Osteocyte (in vitro differentiated cells): ENCODE results near the gene PKN2. TPM values are rescaled to one million over a fixed set of nuclear protein-coding genes. Genes with fewer than 3 reads are reported as not detected.

ENCODE experiments used
- DNase-seq: peaks from one replicate; pipeline ENCODE4 v3.0.0; 2021; ENCODE audit warnings: mixed read lengths; ENCODE audit not compliant: unreplicated experiment; ENCODE audit errors: extremely low spot score
- H3K27ac Mint-ChIP-seq: one replicate; pipeline ENCODE4 v1.8.0; 2021; ENCODE audit warnings: mild to moderate bottlenecking, mixed read lengths; ENCODE audit not compliant: unreplicated experiment
- H3K27me3 Mint-ChIP-seq: one replicate; pipeline ENCODE4 v1.8.0; 2021; ENCODE audit warnings: mixed read lengths; ENCODE audit not compliant: unreplicated experiment
- H3K36me3 Mint-ChIP-seq: one replicate; pipeline ENCODE4 v1.8.0; 2021; ENCODE audit warnings: mixed read lengths; ENCODE audit not compliant: unreplicated experiment
- H3K4me1 Mint-ChIP-seq: one replicate; pipeline ENCODE4 v1.8.0; 2021; ENCODE audit warnings: mixed read lengths; ENCODE audit not compliant: unreplicated experiment
- H3K4me3 Mint-ChIP-seq: one replicate; pipeline ENCODE4 v1.8.0; 2021; ENCODE audit warnings: mild to moderate bottlenecking, moderate library complexity, mixed read lengths; ENCODE audit not compliant: unreplicated experiment
- H3K9me3 Mint-ChIP-seq: one replicate; pipeline ENCODE4 v1.8.0; 2021; ENCODE audit warnings: mixed read lengths; ENCODE audit not compliant: unreplicated experiment
- CTCF ChIP-seq: fragments of 200-600 bp; sonication (generic); IDR thresholded peaks from 2 replicates; pipeline ENCODE4 v1.5.0; 2021; ENCODE audit warnings: antibody characterized with exemption, mild to moderate bottlenecking, moderate library complexity
- total RNA-seq: library from RNA; stranded (reverse); gene quantifications from 2 replicates; pipeline ENCODE4 v1.2.1, GENCODE V29; 2021

Gene PKN2
- total RNA-seq, 1 donor from 2014 or later, result 46.8 TPM

GRCh38 chr1:88685259-88685620 is 1.2 kb downstream of the PKN2 start:
- TF ChIP-seq CTCF, result no peak
- no peak for DNase-seq
- H3K9me3 Mint-ChIP-seq, result no peaks in the 10 kb centered on the region
- H3K27me3 Mint-ChIP-seq, result no peaks in the 10 kb centered on the region
- H3K4me3 Mint-ChIP-seq, result peak overlapping the region; percentile 99
- peak overlapping the region; percentile 99 for H3K27ac Mint-ChIP-seq
- peaks cover 34% of the 10 kb centered on the region for H3K4me1 Mint-ChIP-seq
- no peaks in the 10 kb centered on the region for H3K36me3 Mint-ChIP-seq

GRCh38 chr1:88691540-88691939 is 7.5 kb downstream of the PKN2 start:
- no peak overlapping the region for H3K27ac Mint-ChIP-seq
- no peak for TF ChIP-seq CTCF
- no peak for DNase-seq
- H3K4me3 Mint-ChIP-seq, result no peak overlapping the region
- no peaks in the 10 kb centered on the region for H3K9me3 Mint-ChIP-seq
- H3K36me3 Mint-ChIP-seq, result peaks cover 6% of the 10 kb centered on the region
- H3K27me3 Mint-ChIP-seq, result no peaks in the 10 kb centered on the region
- peaks cover 27% of the 10 kb centered on the region for H3K4me1 Mint-ChIP-seq

- Mint-ChIP-seq H3K27ac (peak overlapping the region; percentile 58), H3K36me3 (peaks cover 6% of the 10 kb centered on the region), H3K4me1 (peaks cover 37% of the 10 kb centered on the region), H3K4me3 (peak overlapping the region; percentile 7), H3K27me3 (no peaks in the 10 kb centered on the region), H3K9me3 (no peaks in the 10 kb centered on the region)
- no peak for DNase-seq
- no peak for TF ChIP-seq CTCF
Measured at GRCh38 chr1:88695781-88696180, 11.7 kb downstream of the PKN2 start.

GRCh38 chr1:88697503-88697902 is 13.4 kb downstream of the PKN2 start:
- no peak for DNase-seq
- no peak overlapping the region for H3K4me3 Mint-ChIP-seq
- H3K27ac Mint-ChIP-seq, result peak overlapping the region; percentile 15
- no peaks in the 10 kb centered on the region for H3K27me3 Mint-ChIP-seq
- no peak for TF ChIP-seq CTCF
- H3K9me3 Mint-ChIP-seq, result no peaks in the 10 kb centered on the region
- H3K36me3 Mint-ChIP-seq, result peaks cover 4% of the 10 kb centered on the region
- H3K4me1 Mint-ChIP-seq, result peaks cover 38% of the 10 kb centered on the region

GRCh38 chr1:88698140-88698539 is 14.1 kb downstream of the PKN2 start:
- Mint-ChIP-seq H3K36me3 (peaks cover 4% of the 10 kb centered on the region), H3K4me3 (no peak overlapping the region), H3K27me3 (no peaks in the 10 kb centered on the region), H3K9me3 (no peaks in the 10 kb centered on the region), H3K4me1 (peaks cover 38% of the 10 kb centered on the region), H3K27ac (peak overlapping the region; percentile 15)
- no peak for DNase-seq
- no peak for TF ChIP-seq CTCF
